ENCODE results near the gene PACSIN3.

PACSIN3 gene

GRCh38 chr11:47176328-47177228 is 9.7 kb downstream of the PACSIN3 start, which contains the start of gene ARFGAP2:
TSS of gene ARFGAP2 (minus strand) at chr11:47176879. CDS start at chr11:47176853, 26 bp downstream.
- peak; percentile 96 for DNase-seq (ENCODE audit: low read depth)

DNA sequence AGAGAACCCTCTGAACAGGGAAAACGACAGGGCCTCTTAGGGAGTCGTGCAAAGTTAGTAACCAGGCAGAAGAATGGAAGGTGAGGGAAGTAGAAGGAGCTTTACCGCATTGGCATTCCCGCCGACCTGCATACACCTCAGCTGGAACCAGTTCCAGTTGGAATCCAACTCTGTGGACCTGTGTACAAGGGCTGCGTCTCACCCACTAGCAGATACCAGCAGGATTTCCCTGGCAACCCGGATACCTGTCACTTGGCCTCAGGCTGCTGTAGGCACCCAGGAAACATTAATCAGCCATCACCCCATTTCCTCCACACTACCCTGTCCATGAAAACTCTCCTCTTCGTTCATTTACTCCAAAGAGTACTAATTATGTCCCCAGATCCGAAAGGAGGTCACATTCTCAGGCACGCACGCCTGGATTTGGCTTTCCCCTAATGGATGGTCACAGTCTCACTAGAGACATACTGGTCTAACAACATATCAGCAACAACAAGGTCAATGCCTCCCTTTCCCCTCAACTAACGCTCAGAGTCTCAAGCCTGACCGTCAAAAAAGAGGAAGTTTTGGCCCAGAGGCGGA is 10.4 kb downstream of the PACSIN3 start:
- no peak for DNase-seq (ENCODE audit: low read depth)

DNA sequence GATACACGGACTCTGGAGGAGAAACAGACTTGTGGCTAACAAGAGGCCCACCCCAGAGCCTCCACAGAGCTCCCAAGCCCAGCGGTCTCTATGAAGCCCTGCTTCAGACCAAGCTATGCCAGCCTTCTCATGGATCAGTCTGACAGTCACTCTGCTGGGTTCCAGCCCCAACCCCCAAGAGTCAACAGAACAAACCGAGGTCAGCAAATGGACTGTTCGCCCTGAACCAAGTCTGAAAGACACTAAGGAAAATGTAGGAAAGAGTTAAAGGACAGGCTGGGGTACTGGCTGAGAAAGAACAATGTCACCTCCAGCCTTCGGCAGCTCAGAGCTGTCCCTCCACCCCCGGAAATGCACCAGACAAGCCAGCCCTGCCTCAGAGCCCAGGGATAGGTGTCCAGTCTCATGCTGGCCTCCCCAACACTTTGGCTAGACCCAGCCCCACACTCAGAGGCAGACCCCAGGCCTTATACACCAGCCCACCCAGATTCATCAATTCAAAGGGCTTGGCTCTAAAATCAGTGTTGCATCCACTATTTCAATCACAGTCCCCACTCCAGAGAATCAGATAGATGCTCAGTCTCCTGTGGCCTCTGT is 13.4 kb downstream of the PACSIN3 start:
- DNase-seq (ENCODE audit: low read depth), result no peak

DNA sequence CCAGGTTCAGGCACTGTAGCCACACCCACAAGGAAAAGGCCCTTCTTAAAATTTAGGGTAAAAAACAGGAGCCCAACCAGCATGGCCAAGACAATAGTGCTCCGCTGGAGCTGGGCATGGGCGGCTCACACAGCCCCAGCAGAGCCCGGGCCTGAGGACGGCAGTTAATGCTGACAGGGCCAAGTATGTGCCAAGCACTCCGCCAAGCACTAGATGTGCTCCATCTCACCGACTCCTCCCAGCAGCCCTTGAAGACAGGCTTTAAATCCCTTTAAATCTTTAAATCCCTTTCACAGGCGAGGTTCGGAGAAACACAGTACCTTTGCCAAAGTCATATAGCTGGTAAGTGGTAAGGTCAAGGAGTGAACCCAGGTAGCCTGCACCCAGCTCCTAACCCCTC is 14.4 kb downstream of the PACSIN3 start:
- no peak for DNase-seq (ENCODE audit: low read depth)

DNA sequence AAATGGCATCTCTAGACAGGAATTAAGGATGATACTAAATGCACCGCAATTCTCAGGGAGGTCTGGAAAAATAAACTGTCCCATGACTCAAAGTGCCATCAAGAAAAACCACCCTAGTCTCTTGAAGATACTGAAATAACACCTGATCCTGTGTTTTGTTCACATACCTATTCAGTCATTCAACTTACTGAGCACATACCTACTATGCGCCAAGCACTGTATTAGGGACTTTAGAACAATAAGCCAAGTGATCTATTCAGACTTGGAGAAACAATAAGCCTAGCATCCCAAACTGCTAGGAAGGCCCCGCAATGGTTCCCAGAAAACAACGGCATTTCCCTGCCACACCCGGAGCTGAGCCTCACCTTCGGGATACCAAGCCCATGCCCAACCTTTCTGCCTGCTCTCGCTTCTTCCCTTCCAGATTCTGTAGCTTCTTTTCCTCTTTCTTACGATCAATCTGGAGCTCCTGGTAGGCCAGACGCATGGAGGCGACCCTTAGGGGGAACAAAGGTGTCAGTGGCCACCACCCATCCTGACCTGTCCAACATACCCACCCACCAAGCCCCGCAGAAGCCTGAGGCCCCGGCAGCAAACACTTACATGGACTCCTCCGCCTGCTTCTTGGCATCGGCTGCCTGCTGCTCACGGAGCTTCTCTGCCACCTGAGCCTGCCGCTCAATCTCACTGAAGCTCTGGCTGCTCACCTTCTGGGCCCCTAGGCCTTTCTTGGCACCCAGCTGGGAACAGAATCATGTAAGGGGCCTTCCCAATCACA is 15.0 kb downstream of the PACSIN3 start:
- DNase-seq (ENCODE audit: low read depth), result no peak

DNA sequence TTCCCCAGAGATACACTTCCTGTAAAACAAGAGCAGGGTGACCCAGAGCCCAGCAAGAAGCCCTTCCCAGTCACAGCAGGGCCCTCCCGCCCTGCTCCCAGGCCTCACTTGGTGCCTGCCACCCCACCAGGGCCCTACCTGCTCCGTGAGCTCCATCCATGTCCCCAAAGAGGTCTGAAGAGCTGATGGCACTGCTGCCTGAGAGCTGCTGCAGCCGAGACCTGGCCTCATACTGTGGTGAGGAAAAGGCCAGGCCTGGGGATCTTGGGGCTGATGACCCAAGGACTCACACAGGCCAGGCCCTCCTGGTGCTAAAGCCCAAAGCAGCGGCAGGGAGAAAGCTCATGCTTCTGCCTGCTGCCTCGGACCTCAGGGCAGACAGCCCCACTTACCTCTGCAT is 19.9 kb downstream of the PACSIN3 start:
- no peak for DNase-seq (ENCODE audit: low read depth)

- DNase-seq (ENCODE audit: low read depth), result no peak
Measured at GRCh38 chr11:47165253-47165840, 20.9 kb downstream of the PACSIN3 start.

- DNase-seq (ENCODE audit: low read depth), result no peak
Measured at GRCh38 chr11:47164321-47164720, 21.9 kb downstream of the PACSIN3 start.

- DNase-seq (ENCODE audit: low read depth), result no peak
Measured at GRCh38 chr11:47163898-47164297, 22.3 kb downstream of the PACSIN3 start.

DNA sequence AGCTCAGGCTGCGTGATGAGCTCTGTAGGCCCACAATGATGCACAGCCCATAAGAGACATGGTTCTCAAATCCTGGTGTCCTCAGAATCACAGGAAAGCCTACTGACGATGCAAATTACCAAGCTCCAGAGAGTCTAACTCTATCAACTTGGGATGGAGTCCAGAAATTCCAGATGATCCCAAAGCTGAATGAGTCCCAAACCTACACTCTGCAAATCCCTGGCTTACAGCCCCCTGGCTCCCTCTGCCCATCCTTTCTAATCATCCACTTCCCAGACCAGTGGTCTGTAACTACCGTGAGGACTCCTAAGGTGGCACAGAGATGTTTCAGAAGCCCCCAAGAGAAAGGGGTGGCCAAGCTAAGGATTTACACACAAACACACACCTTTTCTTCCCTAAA is 23.0 kb downstream of the PACSIN3 start:
- no peak for DNase-seq (ENCODE audit: low read depth)

DNA sequence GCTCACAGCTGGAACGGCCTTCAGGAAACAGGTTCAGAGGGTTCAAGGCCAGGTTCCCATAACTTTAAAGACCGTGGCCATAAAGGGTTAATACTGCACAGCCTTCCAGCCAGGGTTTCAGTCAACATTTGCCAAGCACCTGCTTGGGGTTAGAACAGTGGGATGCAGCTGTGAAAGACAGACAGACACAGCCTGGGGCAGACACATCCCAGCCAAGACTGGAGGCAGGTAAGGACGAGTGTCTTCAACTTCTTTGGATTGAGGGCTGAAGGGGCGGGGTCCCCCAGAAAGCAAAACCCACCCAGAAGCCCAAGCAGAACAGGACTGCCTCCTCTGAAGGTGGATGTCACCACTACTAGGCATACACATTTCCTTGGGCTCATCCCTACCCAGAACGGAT is 23.8 kb downstream of the PACSIN3 start:
- DNase-seq (ENCODE audit: low read depth), result no peak

DNA sequence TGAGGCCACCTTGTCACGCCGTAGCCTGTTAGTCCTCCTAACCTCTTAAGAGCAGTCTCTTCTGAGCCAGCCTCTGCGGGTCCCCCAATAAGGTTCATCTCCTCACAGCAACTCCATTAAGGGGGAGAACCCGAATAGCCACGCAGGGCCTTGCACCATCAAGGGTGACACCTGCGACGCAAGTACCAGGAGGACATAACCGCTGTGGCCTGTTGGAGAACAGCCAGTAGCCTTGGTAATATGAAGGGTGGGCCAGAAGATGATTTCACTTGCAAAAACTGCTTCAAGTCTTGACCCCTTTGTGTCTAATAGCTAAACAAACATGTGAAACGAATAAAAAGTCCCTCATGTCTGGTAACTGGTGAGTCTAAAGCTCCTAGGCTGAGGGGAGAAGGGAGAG is 24.3 kb downstream of the PACSIN3 start:
- DNase-seq (ENCODE audit: low read depth), result no peak

- peak; percentile 55 for DNase-seq (ENCODE audit: low read depth)
Measured at GRCh38 chr11:47161134-47161854, 24.9 kb downstream of the PACSIN3 start.

GRCh38 chr11:47160753-47161133 is 25.5 kb downstream of the PACSIN3 start:
- DNase-seq (ENCODE audit: low read depth), result no peak

GRCh38 chr11:47158242-47158641 is 28.0 kb downstream of the PACSIN3 start:
- no peak for DNase-seq (ENCODE audit: low read depth)

GRCh38 chr11:47157805-47158204 is 28.4 kb downstream of the PACSIN3 start:
- DNase-seq (ENCODE audit: low read depth), result no peak

DNA sequence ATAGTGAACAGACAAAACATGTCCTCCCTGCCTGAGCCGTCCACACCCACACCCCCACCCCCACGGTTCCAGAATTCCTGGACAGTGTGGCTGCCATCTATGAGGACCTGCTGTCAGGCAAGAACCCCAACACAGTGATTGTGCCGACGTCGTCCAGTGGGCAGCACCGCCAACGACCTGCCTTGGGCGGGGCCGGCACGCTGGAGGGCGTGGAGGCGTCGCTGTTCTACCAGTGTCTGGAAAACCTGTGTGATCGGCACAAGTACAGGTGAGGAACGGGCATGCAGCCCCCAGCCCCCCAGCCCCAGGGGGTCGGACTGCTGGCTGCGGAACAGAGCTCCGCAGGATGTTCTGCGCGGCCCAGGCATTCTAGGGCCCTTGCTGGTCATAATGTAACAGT is 29.3 kb downstream of the PACSIN3 start:
- no peak for DNase-seq (ENCODE audit: low read depth)

GRCh38 chr11:47156333-47156732 is 29.9 kb downstream of the PACSIN3 start:
- DNase-seq (ENCODE audit: low read depth), result no peak

GRCh38 chr11:47155879-47156278 is 30.4 kb downstream of the PACSIN3 start:
- DNase-seq (ENCODE audit: low read depth), result no peak

- no peak for DNase-seq (ENCODE audit: low read depth)
Measured at GRCh38 chr11:47154616-47155570, 31.3 kb downstream of the PACSIN3 start.

Measured in fibroblast of gingiva (primary cell).